Measurements from ENCODE around the gene ABTB2. TPM values are rescaled to one million over a fixed set of nuclear protein-coding genes. Genes with fewer than 3 reads are reported as not detected.

Gene ABTB2
- total RNA-seq, 1 donor from 2014 or later, result 3.4 TPM

Other genes starting within 250 kb of the ABTB2 start
- gene CAT, start 80.9 kb upstream of the ABTB2 start, total RNA-seq, result 19.3 TPM
- 0.32 TPM for gene ELF5, start 155.8 kb upstream of the ABTB2 start, total RNA-seq